SJSA1 (cell line): Measurements from ENCODE around the gene LY6G6F. TPM values are rescaled to one million over a fixed set of nuclear protein-coding genes. Genes with fewer than 3 reads are reported as not detected.

Experiments
- DNase-seq, 2 experiments: peaks; one replicate each; pipeline ENCODE4 v3.0.0-alpha.2; 2015 to 2020; ENCODE audit warnings: low spot score in 2 of 2, low read depth in 1 of 2
- H3K27ac ChIP-seq: fragments of 250-450 bp; sonication (Bioruptor Pico); 2 replicates; pipeline ENCODE4 v1.5.1; 2020; ENCODE audit warnings: mild to moderate bottlenecking, moderate library complexity
- H3K27me3 ChIP-seq: fragments of 250-450 bp; sonication (Bioruptor Pico); replicated peaks from 2 replicates; pipeline ENCODE4 v1.5.1; 2020; ENCODE audit warnings: mild to moderate bottlenecking, moderate library complexity
- H3K36me3 ChIP-seq: fragments of 250-450 bp; sonication (Bioruptor Pico); 2 replicates; pipeline ENCODE4 v1.5.1; 2020; ENCODE audit warnings: mild to moderate bottlenecking
- H3K4me1 ChIP-seq: fragments of 250-450 bp; sonication (Bioruptor Pico); replicated peaks from 2 replicates; pipeline ENCODE4 v1.6.1; 2021; ENCODE audit warnings: mild to moderate bottlenecking
- H3K4me3 ChIP-seq: fragments of 250-450 bp; sonication (Bioruptor Pico); 2 replicates; pipeline ENCODE4 v1.5.1; 2020; ENCODE audit warnings: mild to moderate bottlenecking
- H3K9me3 ChIP-seq: fragments of 250-450 bp; sonication (Bioruptor Pico); replicated peaks from 2 replicates; pipeline ENCODE4 v1.5.1; 2020; ENCODE audit warnings: mild to moderate bottlenecking
- total RNA-seq: library from RNA; depleted of rRNA; stranded (reverse); fragments of >200 nt; shearing (Covaris generic); gene quantifications from 2 replicates; pipeline ENCODE4 v1.2.3, GENCODE V29; 2014

LY6G6F gene
- total RNA-seq, 1 experiment from 2014 or later, result not detected

DNA sequence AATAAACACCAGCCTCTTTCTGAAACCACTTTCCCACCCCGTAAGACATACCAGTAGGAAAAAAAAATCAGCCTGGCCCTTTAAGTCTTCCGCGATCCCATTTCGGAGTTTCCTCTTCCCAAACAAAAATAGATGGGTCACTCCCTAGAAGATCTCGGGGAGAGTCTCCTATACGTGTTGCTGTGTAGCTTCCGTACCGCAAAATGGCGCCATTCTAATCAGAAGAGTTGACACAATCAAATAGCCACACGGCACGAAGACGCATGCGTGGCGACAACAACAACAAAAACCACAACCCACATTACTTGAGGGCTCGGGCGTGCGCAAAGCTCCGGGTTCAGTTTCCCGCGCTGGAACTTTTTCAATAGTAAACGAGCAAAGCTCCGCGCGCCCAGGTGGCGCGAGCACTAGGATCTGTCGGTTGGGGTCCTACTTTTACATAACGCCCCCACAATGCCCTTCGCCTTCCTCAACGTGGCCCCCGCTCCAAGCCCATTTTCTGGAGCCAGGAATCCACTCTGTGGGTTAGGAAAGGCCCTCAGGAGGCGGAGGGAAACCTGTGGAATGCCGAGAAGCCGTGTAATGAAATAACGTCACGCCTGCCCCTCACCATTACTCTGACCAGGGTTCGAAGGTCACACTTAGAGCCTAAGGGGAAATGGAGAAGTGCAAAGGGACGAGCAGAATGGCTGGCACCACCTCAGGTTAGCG is 41.7 kb upstream of the LY6G6F start, which contains the start of gene GPANK1:
Gene GPANK1 (minus strand): TSS at position 208 of the 711 bp plus-strand sequence. CDS start 519 bp downstream, outside the sequence.
- Histone ChIP-seq H3K4me1 (peaks cover 29% of the 10 kb centered on the region), H3K9me3 (no peaks in the 10 kb centered on the region), H3K36me3 (peaks cover 57% of the 10 kb centered on the region), H3K27ac (peak within 1 kb of the TSS; percentile 92), H3K4me3 (peak within 1 kb of the TSS; percentile 75), H3K27me3 (no peaks in the 10 kb centered on the region)
- peak; percentile 90 to 92 for DNase-seq

DNA sequence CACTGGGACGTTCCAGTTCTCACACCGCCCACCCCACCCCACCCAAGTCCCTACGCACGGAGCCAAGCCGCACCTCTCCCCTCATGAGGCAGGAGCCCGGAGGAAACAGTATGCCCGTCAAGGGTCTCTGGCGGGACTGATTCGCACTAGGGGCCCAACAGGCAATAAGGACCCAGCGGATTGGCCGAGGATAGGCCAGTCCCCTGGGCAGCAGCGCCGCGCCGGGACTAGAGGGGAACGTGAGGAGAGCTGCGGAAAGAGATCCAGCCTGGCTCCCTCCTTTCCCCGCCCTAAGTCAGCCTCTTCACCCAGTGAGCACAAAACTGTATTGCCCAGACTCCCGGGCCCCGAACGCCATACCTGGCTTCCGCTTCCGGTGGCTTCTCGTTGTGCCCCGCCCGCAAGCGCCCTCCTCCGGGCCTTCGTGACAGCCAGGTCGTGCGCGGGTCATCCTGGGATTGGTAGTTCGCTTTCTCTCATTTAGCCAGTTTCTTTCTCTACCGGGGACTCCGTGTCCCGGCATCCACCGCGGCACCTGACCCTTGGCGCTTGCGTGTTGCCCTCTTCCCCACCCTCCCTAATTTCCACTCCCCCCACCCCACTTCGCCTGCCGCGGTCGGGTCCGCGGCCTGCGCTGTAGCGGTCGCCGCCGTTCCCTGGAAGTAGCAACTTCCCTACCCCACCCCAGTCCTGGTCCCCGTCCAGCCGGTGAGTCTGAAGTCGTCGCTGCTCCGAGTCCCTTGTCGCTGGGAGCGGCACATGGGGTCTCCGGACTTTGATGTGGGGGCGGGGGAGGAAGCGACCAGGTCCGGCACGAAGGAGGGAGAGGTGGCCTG is 40.9 kb upstream of the LY6G6F start, which contains the start of gene CSNK2B:
Gene CSNK2B (plus strand): TSS at position 580 of the 836 bp plus-strand sequence. CDS start 752 bp downstream, outside the sequence.
- Histone ChIP-seq H3K4me1 (peaks cover 28% of the 10 kb centered on the region), H3K36me3 (peaks cover 64% of the 10 kb centered on the region), H3K9me3 (no peaks in the 10 kb centered on the region), H3K27me3 (no peaks in the 10 kb centered on the region), H3K27ac (peak within 1 kb of the TSS; percentile 92), H3K4me3 (peak within 1 kb of the TSS; percentile 75)
- peak; percentile 97 to 98 for DNase-seq

DNA sequence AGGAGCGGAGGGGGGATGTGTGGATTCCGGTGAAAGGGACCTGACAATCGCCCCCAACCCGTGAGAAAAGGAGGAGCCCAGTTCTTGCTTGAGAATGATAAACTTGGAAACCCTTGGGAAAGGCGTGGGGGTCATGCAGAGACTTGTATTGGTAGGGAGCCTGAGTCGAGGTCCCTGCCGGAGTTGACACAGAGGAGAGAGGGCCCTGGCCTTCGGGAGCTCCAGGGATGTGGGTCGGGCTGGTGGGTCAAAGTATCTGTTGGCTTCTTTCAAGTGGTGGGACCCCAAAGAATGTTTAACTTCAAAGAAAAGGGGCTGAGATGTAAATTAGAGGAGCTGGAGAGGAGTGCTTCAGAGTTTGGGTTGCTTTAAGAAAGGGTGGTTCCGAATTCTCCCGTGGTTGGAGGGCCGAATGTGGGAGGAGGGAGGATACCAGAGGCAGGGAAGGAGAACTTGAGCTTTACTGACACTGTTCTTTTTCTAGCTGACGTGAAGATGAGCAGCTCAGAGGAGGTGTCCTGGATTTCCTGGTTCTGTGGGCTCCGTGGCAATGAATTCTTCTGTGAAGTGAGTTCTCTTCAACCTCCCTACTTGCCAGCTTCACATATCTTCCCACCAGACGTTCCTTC is 40.2 kb upstream of the LY6G6F start:
- Histone ChIP-seq H3K4me3 (peak overlapping the region; percentile 75), H3K36me3 (peaks cover 72% of the 10 kb centered on the region), H3K27ac (peak overlapping the region; percentile 92), H3K4me1 (peaks cover 22% of the 10 kb centered on the region), H3K27me3 (no peaks in the 10 kb centered on the region), H3K9me3 (no peaks in the 10 kb centered on the region)
- DNase-seq, result peak in 1 of 2 experiments; percentile 9

DNA sequence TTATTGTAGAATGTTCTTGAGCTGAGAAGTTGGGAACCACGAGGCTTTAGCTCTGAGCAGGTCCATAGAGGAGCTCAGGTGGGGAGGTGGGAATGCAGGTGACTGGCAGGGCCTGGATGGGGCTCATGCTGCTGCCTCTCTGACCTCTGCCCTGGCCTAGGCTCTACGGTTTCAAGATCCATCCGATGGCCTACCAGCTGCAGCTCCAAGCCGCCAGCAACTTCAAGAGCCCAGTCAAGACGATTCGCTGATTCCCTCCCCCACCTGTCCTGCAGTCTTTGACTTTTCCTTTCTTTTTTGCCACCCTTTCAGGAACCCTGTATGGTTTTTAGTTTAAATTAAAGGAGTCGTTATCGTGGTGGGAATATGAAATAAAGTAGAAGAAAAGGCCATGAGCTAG is 37.0 kb upstream of the LY6G6F start, which contains the start of gene LY6G5B:
Gene LY6G5B (plus strand): TSS at position 301 of the 400 bp plus-strand sequence. CDS start 975 bp downstream, outside the sequence.
- Histone ChIP-seq H3K27ac (no peak within 1 kb of the TSS), H3K36me3 (peaks cover 81% of the 10 kb centered on the region)

DNA sequence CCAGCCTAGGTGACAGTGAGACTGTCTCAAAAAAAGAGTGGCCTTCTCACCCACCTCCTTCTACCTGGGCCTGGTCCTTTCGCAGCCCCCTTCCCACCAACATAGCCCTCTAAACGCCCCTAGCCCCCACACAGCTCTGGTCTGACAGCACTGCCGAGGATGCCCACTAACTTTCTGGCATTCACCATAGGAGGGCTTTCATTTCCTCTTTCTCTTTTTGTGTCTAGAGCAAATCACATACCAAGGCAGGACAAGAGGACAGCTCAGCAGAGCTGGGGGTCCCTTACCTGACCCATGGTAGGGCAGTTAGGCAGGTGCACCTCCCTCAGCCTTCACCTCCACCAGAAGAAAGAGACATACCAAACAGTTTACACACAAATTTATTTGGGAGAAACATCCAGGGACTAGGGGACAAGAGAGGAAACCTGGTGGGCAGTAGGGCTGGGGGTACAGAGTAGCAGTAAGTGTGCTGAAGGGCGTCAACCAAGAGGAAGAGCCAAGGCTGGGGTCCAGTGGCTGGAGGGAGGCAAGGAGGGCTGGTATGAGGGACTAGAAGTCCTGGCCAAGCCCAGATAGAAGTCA is 30.3 kb upstream of the LY6G6F start:
- Histone ChIP-seq H3K27ac (no peak overlapping the region), H3K27me3 (no peaks in the 10 kb centered on the region), H3K4me1 (peaks cover 10% of the 10 kb centered on the region), H3K36me3 (peaks cover 32% of the 10 kb centered on the region), H3K9me3 (no peaks in the 10 kb centered on the region; the same call in 1 of the 2 replicates), H3K4me3 (no peak overlapping the region)
- DNase-seq, result no peak

More for the DNA sequence above, 37.0 kb upstream of the LY6G6F start, which contains the start of gene LY6G5B:
- DNase-seq, result no peak
- Histone ChIP-seq H3K4me3 (no peak within 1 kb of the TSS), H3K4me1 (peaks cover 8% of the 10 kb centered on the region; the same call in 1 of the 2 replicates), H3K27me3 (no peaks in the 10 kb centered on the region), H3K9me3 (no peaks in the 10 kb centered on the region)

DNA sequence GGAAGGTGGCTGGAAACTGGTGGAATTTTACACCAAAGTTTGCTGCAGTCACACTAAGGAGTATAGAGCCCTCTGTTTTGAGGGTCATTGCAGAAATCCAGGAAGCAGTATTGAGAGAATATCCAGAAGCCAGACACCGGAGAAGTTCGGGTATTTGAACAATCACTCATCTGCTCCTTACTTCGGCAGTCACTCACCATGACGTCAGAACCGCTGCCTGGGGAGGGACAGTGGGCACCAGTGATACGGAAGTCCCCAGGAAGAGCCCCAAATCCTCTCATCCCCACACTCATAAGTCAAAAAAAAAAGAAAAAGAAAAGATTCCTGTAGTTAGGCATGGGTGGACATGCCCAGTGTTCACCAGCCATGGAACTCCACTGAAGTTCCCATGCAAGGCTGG is 29.8 kb upstream of the LY6G6F start:
- Histone ChIP-seq H3K36me3 (peaks cover 27% of the 10 kb centered on the region), H3K27me3 (no peaks in the 10 kb centered on the region), H3K9me3 (no peaks in the 10 kb centered on the region; the same call in 1 of the 2 replicates), H3K27ac (no peak overlapping the region), H3K4me3 (no peak overlapping the region), H3K4me1 (peaks cover 11% of the 10 kb centered on the region)
- no peak for DNase-seq

DNA sequence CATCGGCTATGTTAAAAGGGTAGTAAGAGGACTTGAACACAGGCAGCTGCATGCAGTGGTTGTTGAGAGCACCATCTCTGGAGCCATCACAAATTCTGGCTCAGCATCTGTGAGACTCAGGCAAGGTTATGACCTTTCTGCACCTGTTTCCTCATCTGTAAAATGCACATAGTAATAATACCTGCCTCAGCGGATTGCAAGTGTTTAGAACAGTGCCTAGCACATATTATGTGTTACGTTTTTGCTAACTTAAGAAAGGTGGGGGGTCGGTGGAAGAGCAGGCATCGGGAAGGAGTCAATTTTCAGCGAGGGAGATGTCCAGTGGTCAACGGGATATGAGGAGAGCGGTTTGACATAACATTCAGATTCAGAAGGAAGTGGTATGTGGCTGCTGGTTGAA is 28.7 kb upstream of the LY6G6F start:
- Histone ChIP-seq H3K4me3 (no peak overlapping the region), H3K27me3 (no peaks in the 10 kb centered on the region), H3K9me3 (no peaks in the 10 kb centered on the region; the same call in 1 of the 2 replicates), H3K4me1 (peaks cover 11% of the 10 kb centered on the region), H3K27ac (no peak overlapping the region), H3K36me3 (peaks cover 16% of the 10 kb centered on the region)
- no peak for DNase-seq

DNA sequence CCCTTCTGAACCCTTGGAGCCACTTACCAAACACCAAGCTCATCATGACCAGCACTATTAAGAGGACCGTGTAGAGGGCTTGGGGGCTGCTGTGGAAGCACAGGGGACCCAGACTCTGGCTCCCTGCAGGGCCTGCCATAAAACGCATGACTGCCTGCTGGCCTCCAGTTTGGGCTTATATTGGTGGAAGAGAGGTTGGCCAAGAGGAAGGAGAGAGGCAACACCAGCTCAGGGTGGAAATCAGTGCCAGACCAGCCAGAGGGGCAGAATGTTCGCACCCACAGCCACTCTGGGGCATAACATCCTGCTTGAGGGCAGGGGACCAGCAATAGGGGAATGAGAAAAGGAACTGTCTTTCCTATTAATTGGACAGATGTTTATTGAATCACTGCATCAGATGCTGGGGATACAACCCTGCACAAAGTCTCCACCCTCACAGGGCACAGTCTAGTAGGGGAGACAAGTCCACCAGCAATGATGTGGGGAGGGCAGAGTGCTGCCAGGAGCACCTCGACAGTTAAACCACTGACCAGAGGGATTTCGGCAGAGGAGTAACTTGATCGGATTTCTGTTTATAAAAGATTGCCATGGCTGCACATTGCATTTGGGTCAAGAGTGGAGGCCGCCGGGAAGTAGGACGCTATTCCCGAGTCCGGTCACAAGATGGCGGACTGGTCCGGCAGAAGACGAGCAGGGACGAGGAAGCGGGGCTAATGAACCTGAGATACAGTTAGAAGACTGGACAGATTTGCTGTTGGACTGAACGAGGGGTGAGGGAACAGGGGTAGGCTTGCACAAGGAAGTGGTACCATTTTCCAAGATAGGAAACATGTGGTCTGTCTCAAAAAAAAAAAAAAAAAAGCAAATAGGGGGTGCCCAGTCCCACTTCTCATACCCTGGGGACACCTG is 26.2 kb upstream of the LY6G6F start, which contains the start of gene LY6G5C:
Gene LY6G5C (minus strand): TSS at position 842 of the 909 bp plus-strand sequence. CDS start 694 bp downstream, at position 148.
- Histone ChIP-seq H3K4me3 (peak within 1 kb of the TSS; percentile 36), H3K36me3 (peaks cover 6% of the 10 kb centered on the region), H3K27ac (no peak within 1 kb of the TSS), H3K4me1 (peaks cover 11% of the 10 kb centered on the region), H3K27me3 (no peaks in the 10 kb centered on the region), H3K9me3 (no peaks in the 10 kb centered on the region; the same call in 1 of the 2 replicates)
- peak; percentile 74 to 86 for DNase-seq

DNA sequence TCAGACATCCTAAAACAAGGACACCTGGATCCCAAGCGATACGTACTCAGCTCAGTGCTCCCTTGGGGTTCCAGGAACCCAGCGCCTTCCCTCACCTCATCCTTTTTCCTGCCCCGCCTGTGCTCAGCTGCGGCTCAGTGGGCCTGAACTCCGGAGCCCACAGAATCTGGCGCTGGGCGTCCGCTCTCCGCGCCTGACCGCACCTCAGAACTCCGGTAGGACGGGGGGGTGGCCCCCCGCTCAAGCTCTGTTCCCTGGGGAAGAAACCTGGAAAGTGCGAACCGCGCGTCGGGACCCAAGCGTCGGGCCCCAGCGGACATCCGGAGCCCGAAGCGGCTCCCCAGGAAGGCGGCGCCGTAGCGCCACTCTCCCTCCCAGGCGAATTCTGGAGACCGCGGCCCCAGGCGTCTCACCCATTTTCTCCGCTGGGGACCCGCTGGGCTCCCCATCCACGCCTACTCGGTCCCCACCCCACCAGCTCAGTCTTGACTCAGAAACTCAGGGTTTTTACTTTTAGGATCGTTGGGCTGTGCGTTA is 25.5 kb upstream of the LY6G6F start:
- H3K27me3 ChIP-seq, result no peaks in the 10 kb centered on the region
- H3K4me1 ChIP-seq, result peaks cover 11% of the 10 kb centered on the region
- no peaks in the 10 kb centered on the region; the same call in 1 of the 2 replicates for H3K9me3 ChIP-seq
- H3K36me3 ChIP-seq, result peaks cover 5% of the 10 kb centered on the region
- H3K4me3 ChIP-seq, result peak overlapping the region; percentile 36
- no peak overlapping the region for H3K27ac ChIP-seq
- DNase-seq, result peak in 1 of 2 experiments; percentile 56

DNA sequence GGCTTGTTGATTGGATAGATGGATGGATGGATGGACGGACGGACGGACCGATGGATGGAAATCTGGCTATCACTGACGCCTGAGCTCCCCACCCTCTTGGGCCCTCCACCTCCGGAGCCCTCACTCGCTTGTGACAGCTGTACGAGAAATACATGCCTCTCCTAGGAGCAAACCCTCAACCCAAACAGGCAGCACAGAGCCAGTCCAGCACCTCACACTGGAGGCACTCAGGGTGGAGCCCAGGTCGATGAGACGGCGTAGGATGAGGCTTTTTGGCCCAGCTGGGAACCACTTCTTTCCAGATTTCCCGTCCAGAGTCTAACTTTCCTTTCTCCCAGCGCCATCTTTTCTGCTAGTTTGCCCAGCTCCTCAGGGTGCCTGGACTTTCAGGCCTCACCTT is 23.1 kb upstream of the LY6G6F start:
- Histone ChIP-seq H3K4me1 (peaks cover 11% of the 10 kb centered on the region), H3K27ac (no peak overlapping the region), H3K27me3 (no peaks in the 10 kb centered on the region), H3K36me3 (peaks cover 26% of the 10 kb centered on the region), H3K4me3 (no peak overlapping the region), H3K9me3 (no peaks in the 10 kb centered on the region)
- DNase-seq, result no peak

DNA sequence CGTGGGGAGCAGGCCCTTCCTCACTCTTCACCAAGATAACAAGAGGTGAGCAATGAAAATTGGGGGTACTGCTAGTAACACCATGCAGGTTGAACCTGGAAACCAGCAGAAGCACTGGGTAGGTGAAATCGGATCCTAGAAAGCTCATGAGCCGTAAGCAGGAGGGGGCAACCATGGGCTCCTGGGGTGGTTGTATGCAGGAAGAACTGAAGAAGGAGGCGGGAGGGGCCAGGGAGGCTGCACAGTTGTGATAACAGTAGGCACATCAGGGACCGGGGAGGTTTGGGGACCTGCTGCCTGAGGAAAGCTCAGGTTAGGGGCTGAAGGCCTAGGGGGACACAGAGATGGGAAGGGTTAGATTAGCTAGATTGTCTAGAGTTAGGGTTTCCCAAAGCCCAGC is 20.2 kb upstream of the LY6G6F start:
- no peaks in the 10 kb centered on the region for H3K27me3 ChIP-seq
- H3K27ac ChIP-seq, result no peak overlapping the region
- DNase-seq, result no peak
- peaks cover 45% of the 10 kb centered on the region for H3K36me3 ChIP-seq
- peaks cover under 1% of the 10 kb centered on the region for H3K4me1 ChIP-seq
- no peaks in the 10 kb centered on the region for H3K9me3 ChIP-seq
- no peak overlapping the region for H3K4me3 ChIP-seq

DNA sequence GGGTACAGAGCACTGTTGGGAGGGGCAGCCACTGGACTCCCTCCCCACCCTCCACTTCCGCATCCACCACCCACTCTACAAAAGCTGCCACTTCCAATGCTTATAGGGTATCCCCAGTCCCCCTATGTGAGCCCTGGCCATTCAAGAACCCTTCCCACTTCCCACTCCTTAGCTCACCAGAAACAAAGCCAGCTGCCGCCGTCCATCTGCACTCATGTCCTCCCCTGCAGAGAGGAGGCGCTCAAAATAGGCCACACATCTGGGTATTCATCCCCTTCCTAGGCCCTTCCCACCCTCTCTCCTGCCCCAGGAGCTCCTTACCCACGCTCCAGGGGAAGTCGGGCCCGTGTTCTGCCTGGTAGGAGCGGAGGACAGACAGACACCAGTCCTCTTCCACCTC is 19.3 kb upstream of the LY6G6F start:
- Histone ChIP-seq H3K4me3 (no peak overlapping the region), H3K27me3 (no peaks in the 10 kb centered on the region)

More for the DNA sequence above, 19.3 kb upstream of the LY6G6F start:
- no peak overlapping the region for H3K27ac ChIP-seq
- no peak for DNase-seq
- H3K9me3 ChIP-seq, result no peaks in the 10 kb centered on the region
- H3K4me1 ChIP-seq, result no peaks in the 10 kb centered on the region
- peaks cover 52% of the 10 kb centered on the region for H3K36me3 ChIP-seq
